Endodermal cell (in vitro differentiated cells): ENCODE data around the gene LYSMD4. TPM values are rescaled to one million over a fixed set of nuclear protein-coding genes. Genes with fewer than 3 reads are reported as not detected.

Experiments
- DNase-seq: peaks from one replicate; pipeline ENCODE4 v3.0.0-alpha.2; 2017
- H3K27ac ChIP-seq: 2 replicates; pipeline ENCODE4 v1.5.1; 2013; ENCODE audit warnings: mild to moderate bottlenecking, low read depth, low read length, moderate library complexity
- H3K27me3 ChIP-seq: 2 replicates; pipeline ENCODE4 v1.6.1; 2013; ENCODE audit warnings: mild to moderate bottlenecking, low read length, moderate library complexity; ENCODE audit not compliant: insufficient read depth, control insufficient read depth, poor library complexity, severe bottlenecking
- H3K36me3 ChIP-seq: 2 replicates; pipeline ENCODE4 v1.7.0; 2013; ENCODE audit warnings: mild to moderate bottlenecking, low read length, moderate library complexity; ENCODE audit not compliant: control insufficient read depth, insufficient read depth
- H3K4me1 ChIP-seq: one replicate; pipeline ENCODE4 v1.7.0; 2013; ENCODE audit warnings: low read length; ENCODE audit not compliant: control insufficient read depth, insufficient read depth
- H3K4me3 ChIP-seq: 2 replicates; pipeline ENCODE4 v1.5.1; 2013; ENCODE audit warnings: mild to moderate bottlenecking, low read length, moderate library complexity
- H3K9ac ChIP-seq: 2 replicates; pipeline ENCODE4 v1.6.1; 2013; ENCODE audit warnings: mild to moderate bottlenecking, low read length, moderate library complexity; ENCODE audit not compliant: poor library complexity, severe bottlenecking; ENCODE audit errors: extremely low read depth
- H3K9me3 ChIP-seq: 2 replicates; pipeline ENCODE4 v1.6.1; 2013; ENCODE audit warnings: mild to moderate bottlenecking, low read length, moderate library complexity; ENCODE audit not compliant: control insufficient read depth
- H3K27ac Mint-ChIP-seq: 2 replicates; pipeline ENCODE4 v1.8.0; 2020; ENCODE audit warnings: mixed read lengths
- H3K27me3 Mint-ChIP-seq: 2 replicates; pipeline ENCODE4 v1.8.0; 2021; ENCODE audit warnings: mild to moderate bottlenecking, mixed read lengths; ENCODE audit not compliant: insufficient read depth
- H3K36me3 Mint-ChIP-seq: 2 replicates; pipeline ENCODE4 v1.8.0; 2020; ENCODE audit warnings: low read depth, mixed read lengths
- H3K4me1 Mint-ChIP-seq: 2 replicates; pipeline ENCODE4 v1.8.0; 2020; ENCODE audit warnings: mixed read lengths
- H3K4me3 Mint-ChIP-seq: 2 replicates; pipeline ENCODE4 v1.8.0; 2020; ENCODE audit warnings: mild to moderate bottlenecking, moderate library complexity, mixed read lengths
- H3K9me3 Mint-ChIP-seq: 2 replicates; pipeline ENCODE4 v1.8.0; 2020; ENCODE audit warnings: mild to moderate bottlenecking, mixed read lengths
- CTCF ChIP-seq: fragments of 200-600 bp; sonication (generic); conservative IDR thresholded peaks from 2 replicates; pipeline ENCODE4 v1.5.0; 2021; ENCODE audit warnings: antibody characterized with exemption, mild to moderate bottlenecking
- WGBS, 2 experiments: methylation state at CpG; one replicate each; pipeline versions ENCODE4 v1.1.5 to v1.1.7; 2013; ENCODE audit warnings: missing lambda C conversion rate in 2 of 2, mixed read lengths in 1 of 2; ENCODE audit not compliant: insufficient coverage in 1 of 2, insufficient read length in 1 of 2; 5-methylcytosine and 5-hydroxymethylcytosine counted together
- total RNA-seq, 2 donors: library from RNA; stranded (reverse); fragmentation: NEBNext Ultra II Directional in 1 of 2; extraction: Animal tissue kit (Norgen Biotek cat#: 25700) in 1 of 2; gene quantifications; 2 replicates in 1 of 2; 3 replicates in 1 of 2; pipeline ENCODE4 v1.2.1, GENCODE V29; 2021

LYSMD4 gene
- total RNA-seq, 2 donors from 2014 or later = 8.9 to 12.6 TPM

- WGBS, 2 experiments = 89 to 91% methylated on average over 14 to 15 of the region's 16 CpGs
- Mint-ChIP-seq H3K27ac (no peak overlapping the region), H3K4me1 (peaks cover 12% of the 10 kb centered on the region), H3K4me3 (no peak overlapping the region), H3K27me3 (no peaks in the 10 kb centered on the region), H3K36me3 (peaks cover 39% of the 10 kb centered on the region), H3K9me3 (no peaks in the 10 kb centered on the region)
- H3K4me3 ChIP-seq = no peak overlapping the region
- no peak overlapping the region for H3K27ac ChIP-seq
- H3K27me3 ChIP-seq = no peaks in the 10 kb centered on the region
- no peak for TF ChIP-seq CTCF
- no peak for DNase-seq
- no peak overlapping the region for H3K9ac ChIP-seq
- H3K36me3 ChIP-seq = peaks cover 45% of the 10 kb centered on the region
- H3K4me1 ChIP-seq = no peaks in the 10 kb centered on the region
- no peaks in the 10 kb centered on the region for H3K9me3 ChIP-seq
These were observed 23.8 kb downstream of the LYSMD4 start for GRCh38 chr15:99709243-99709986.

- Mint-ChIP-seq H3K36me3 (peaks cover 39% of the 10 kb centered on the region), H3K27me3 (no peaks in the 10 kb centered on the region), H3K9me3 (no peaks in the 10 kb centered on the region), H3K4me3 (no peak overlapping the region), H3K27ac (no peak overlapping the region), H3K4me1 (peaks cover 16% of the 10 kb centered on the region)
- no peaks in the 10 kb centered on the region for H3K27me3 ChIP-seq
- no peaks in the 10 kb centered on the region for H3K4me1 ChIP-seq
- H3K36me3 ChIP-seq = peaks cover 36% of the 10 kb centered on the region
- H3K9ac ChIP-seq = no peak overlapping the region
- no peak overlapping the region for H3K27ac ChIP-seq
- H3K4me3 ChIP-seq = no peak overlapping the region
- TF ChIP-seq CTCF = no peak
- H3K9me3 ChIP-seq = no peaks in the 10 kb centered on the region
- WGBS, 2 experiments = 96 to 97% methylated on average over 6 to 7 of the region's 7 CpGs
- no peak for DNase-seq
These were observed 24.7 kb downstream of the LYSMD4 start for GRCh38 chr15:99708563-99708962.

- Mint-ChIP-seq H3K27me3 (no peaks in the 10 kb centered on the region), H3K9me3 (no peaks in the 10 kb centered on the region), H3K4me1 (peaks cover 18% of the 10 kb centered on the region), H3K27ac (no peak overlapping the region), H3K4me3 (no peak overlapping the region), H3K36me3 (peaks cover 35% of the 10 kb centered on the region)
- no peak for DNase-seq
- WGBS, 2 experiments = 90 to 91% methylated on average over 9 to 11 of the region's 11 CpGs
- no peak overlapping the region for H3K4me3 ChIP-seq
- no peaks in the 10 kb centered on the region for H3K27me3 ChIP-seq
- peaks cover 29% of the 10 kb centered on the region for H3K36me3 ChIP-seq
- no peaks in the 10 kb centered on the region for H3K4me1 ChIP-seq
- H3K9me3 ChIP-seq = no peaks in the 10 kb centered on the region
- no peak overlapping the region for H3K9ac ChIP-seq
- no peak for TF ChIP-seq CTCF
- no peak overlapping the region for H3K27ac ChIP-seq
These were observed 25.6 kb downstream of the LYSMD4 start for GRCh38 chr15:99707473-99708270.
